SK-N-MC (cell line): ENCODE data around the gene HIBADH.

Experiments
- DNase-seq: peaks from one replicate; pipeline ENCODE4 v3.0.0-alpha.2; 2011; ENCODE audit warnings: low read depth, low spot score
- H3K27ac ChIP-seq: fragments of 200-600 bp; sonication (generic); 2 replicates; pipeline ENCODE4 v1.5.1; 2016; ENCODE audit warnings: mixed run types
- H3K36me3 ChIP-seq: fragments of 200-600 bp; sonication (generic); 2 replicates; pipeline ENCODE4 v1.6.1; 2017; ENCODE audit warnings: antibody characterized with exemption, low read length, mixed read lengths; ENCODE audit not compliant: insufficient read depth
- H3K4me3 ChIP-seq: fragments of 200-600 bp; sonication (generic); 2 replicates; pipeline ENCODE4 v1.5.1; 2016
- H3K9ac ChIP-seq: fragments of 200-600 bp; sonication (generic); 2 replicates; pipeline ENCODE4 v1.8.0; 2017; ENCODE audit warnings: mixed run types, mixed read lengths; ENCODE audit not compliant: insufficient read length
- H3K9me3 ChIP-seq: fragments of 200-600 bp; sonication (generic); 2 replicates; pipeline ENCODE4 v1.6.1; 2017; ENCODE audit warnings: low read depth, mild to moderate bottlenecking, antibody characterized with exemption, low read length, moderate library complexity, mixed read lengths
- EZH2 ChIP-seq: fragments of 200-600 bp; sonication (generic); IDR thresholded peaks from one replicate; pipeline ENCODE4 v1.6.1; 2017; ENCODE audit warnings: antibody characterized with exemption
- FOXP2 ChIP-seq: optimal IDR thresholded peaks from 2 replicates; pipeline ENCODE3; 2011; ENCODE audit warnings: mild to moderate bottlenecking, moderate library complexity; ENCODE audit not compliant: insufficient read depth; ENCODE audit errors: extremely low read length, control extremely low read depth
- POLR2AphosphoS5 ChIP-seq: IDR thresholded peaks from 2 replicates; pipeline ENCODE4 v1.6.1; 2012; ENCODE audit warnings: mild to moderate bottlenecking, low read depth, low read length, borderline replicate concordance

Gene HIBADH

GRCh38 chr7:27671675-27672074 lies 9.0 kb upstream of the HIBADH start:
- no peaks in the 10 kb centered on the region for H3K36me3 ChIP-seq
- no peak overlapping the region for H3K27ac ChIP-seq

GRCh38 chr7:27670676-27671075 lies 8.0 kb upstream of the HIBADH start:
- Histone ChIP-seq H3K9ac (no peak overlapping the region), H3K36me3 (no peaks in the 10 kb centered on the region), H3K9me3 (no peaks in the 10 kb centered on the region), H3K27ac (no peak overlapping the region), H3K4me3 (no peak overlapping the region)
- TF ChIP-seq EZH2 (no peak), POLR2AphosphoS5 (no peak), FOXP2 (no peak)
- no peak for DNase-seq

More at GRCh38 chr7:27671675-27672074, 9.0 kb upstream of the HIBADH start:
- no peaks in the 10 kb centered on the region for H3K9me3 ChIP-seq
- DNase-seq = no peak
- no peak overlapping the region for H3K9ac ChIP-seq
- TF ChIP-seq POLR2AphosphoS5 (no peak), EZH2 (no peak), FOXP2 (no peak)
- H3K4me3 ChIP-seq = no peak overlapping the region

GRCh38 chr7:27670177-27670576 lies 7.5 kb upstream of the HIBADH start:
- no peak overlapping the region for H3K4me3 ChIP-seq
- no peaks in the 10 kb centered on the region for H3K9me3 ChIP-seq
- H3K9ac ChIP-seq = no peak overlapping the region
- H3K36me3 ChIP-seq = no peaks in the 10 kb centered on the region
- no peak for DNase-seq
- TF ChIP-seq FOXP2 (no peak), POLR2AphosphoS5 (no peak), EZH2 (no peak)
- H3K27ac ChIP-seq = no peak overlapping the region

- H3K36me3 ChIP-seq = no peaks in the 10 kb centered on the region
- H3K4me3 ChIP-seq = no peak overlapping the region
- no peak overlapping the region for H3K9ac ChIP-seq
- TF ChIP-seq POLR2AphosphoS5 (no peak), EZH2 (no peak), FOXP2 (no peak)
- DNase-seq = no peak
- no peak overlapping the region for H3K27ac ChIP-seq
- H3K9me3 ChIP-seq = no peaks in the 10 kb centered on the region
Measured at GRCh38 chr7:27665531-27665930, 2.8 kb upstream of the HIBADH start.

- Histone ChIP-seq H3K9me3 (no peaks in the 10 kb centered on the region), H3K36me3 (no peaks in the 10 kb centered on the region), H3K27ac (no peak overlapping the region), H3K4me3 (no peak overlapping the region), H3K9ac (no peak overlapping the region)
- TF ChIP-seq EZH2 = no peak
- no peak for TF ChIP-seq FOXP2
- DNase-seq = no peak
Measured at GRCh38 chr7:27663989-27664331, 1.3 kb upstream of the HIBADH start.

GRCh38 chr7:27661811-27662489 lies 733 bp downstream of the HIBADH start:
- no peaks in the 10 kb centered on the region for H3K9me3 ChIP-seq
- H3K27ac ChIP-seq = no peak overlapping the region
- TF ChIP-seq EZH2 (no peak), POLR2AphosphoS5 (no peak), FOXP2 (no peak)
- peak overlapping the region; percentile 91 for H3K9ac ChIP-seq
- DNase-seq = no peak
- H3K36me3 ChIP-seq = no peaks in the 10 kb centered on the region
- peak overlapping the region; percentile 93 for H3K4me3 ChIP-seq

- Histone ChIP-seq H3K27ac (no peak overlapping the region), H3K9ac (no peak overlapping the region), H3K4me3 (no peak overlapping the region), H3K36me3 (no peaks in the 10 kb centered on the region), H3K9me3 (no peaks in the 10 kb centered on the region)
- DNase-seq = no peak
- TF ChIP-seq FOXP2 (no peak), EZH2 (no peak), POLR2AphosphoS5 (no peak)
Measured at GRCh38 chr7:27656724-27657123, 6.0 kb downstream of the HIBADH start.

- no peak overlapping the region for H3K27ac ChIP-seq
- no peaks in the 10 kb centered on the region for H3K36me3 ChIP-seq
- H3K4me3 ChIP-seq = no peak overlapping the region
- no peak for TF ChIP-seq FOXP2
- no peak for TF ChIP-seq POLR2AphosphoS5
- no peak for TF ChIP-seq EZH2
- no peak overlapping the region for H3K9ac ChIP-seq
- no peak for DNase-seq
- no peaks in the 10 kb centered on the region for H3K9me3 ChIP-seq
Measured at GRCh38 chr7:27655184-27655583, 7.5 kb downstream of the HIBADH start.

GRCh38 chr7:27652518-27652917 lies 10.2 kb downstream of the HIBADH start:
- 0 out of 2 replicates have a peak, but pooled peaks cover 2% of the 10 kb centered on the region for H3K36me3 ChIP-seq
- no peaks in the 10 kb centered on the region for H3K9me3 ChIP-seq
- no peak overlapping the region for H3K9ac ChIP-seq

More at GRCh38 chr7:27652518-27652917, 10.2 kb downstream of the HIBADH start:
- H3K27ac ChIP-seq = no peak overlapping the region
- no peak for DNase-seq
- no peak overlapping the region for H3K4me3 ChIP-seq
- no peak for TF ChIP-seq EZH2
- no peak for TF ChIP-seq FOXP2
- TF ChIP-seq POLR2AphosphoS5 = no peak
